ENCODE measurements around the gene RBM44. TPM values are rescaled to one million over a fixed set of nuclear protein-coding genes. Genes with fewer than 3 reads are reported as not detected.
"Not testable (repeated sequence)": the region's sequence is repeated elsewhere in the genome, so short reads cannot be mapped to it uniquely, and the experiment has no call there.

Gene RBM44
- total RNA-seq, 2 donors from 2014 or later = 0.45 to 3.2 TPM

DNA sequence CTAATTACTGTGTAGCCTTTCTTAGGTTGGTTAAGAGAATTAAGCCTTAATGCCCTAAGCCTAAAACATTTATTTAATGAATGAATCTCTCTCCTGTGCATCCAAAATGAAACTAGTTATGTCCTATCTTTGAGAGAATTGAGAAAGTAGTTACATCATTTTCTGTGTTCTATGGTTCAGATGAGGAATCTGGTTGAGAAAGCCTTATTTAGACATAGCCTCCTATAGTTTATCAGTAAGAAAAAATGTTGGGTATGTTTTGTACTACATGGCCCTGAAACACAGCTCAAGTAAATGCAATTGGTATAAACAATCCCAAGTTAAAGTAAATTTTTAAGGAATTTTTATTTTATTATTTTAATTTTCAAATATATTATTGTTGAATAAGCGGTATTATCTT, 35.0 kb downstream of the RBM44 start:
- Mint-ChIP-seq H3K27ac (no peak overlapping the region), H3K9me3 (no peaks in the 10 kb centered on the region), H3K4me3 (no peak overlapping the region), H3K27me3 (no peaks in the 10 kb centered on the region), H3K36me3 (no peaks in the 10 kb centered on the region), H3K4me1 (ENCODE audit: low read depth in 2 of 2) (no peaks in the 10 kb centered on the region)
- DNase-seq (ENCODE audit: low spot score) = no peak
- ATAC-seq = no peak

DNA sequence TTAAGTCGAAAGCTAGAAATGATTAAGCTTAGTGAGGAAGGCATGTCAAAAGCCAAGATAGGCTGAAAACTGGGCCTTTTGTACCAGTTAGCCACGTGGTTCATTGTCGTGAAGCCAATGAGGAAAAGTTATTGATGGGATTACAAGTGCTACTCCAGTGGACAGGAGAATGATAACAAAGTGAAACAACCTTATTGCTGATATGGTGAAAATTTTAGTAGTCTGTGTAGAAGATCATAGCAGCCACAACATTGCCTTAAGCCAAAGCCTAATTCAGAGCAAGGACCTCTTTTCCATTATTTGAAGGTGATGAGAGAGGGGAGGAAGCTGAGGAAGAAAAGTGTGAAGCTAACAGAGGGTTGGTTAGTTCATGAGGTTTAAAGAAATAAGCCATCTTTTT, 36.8 kb downstream of the RBM44 start:
- no peaks in the 10 kb centered on the region for H3K4me1 Mint-ChIP-seq (ENCODE audit: low read depth in 2 of 2)
- no peak overlapping the region for H3K27ac Mint-ChIP-seq
- H3K27me3 Mint-ChIP-seq = no peaks in the 10 kb centered on the region
- H3K36me3 Mint-ChIP-seq = no peaks in the 10 kb centered on the region
- H3K4me3 Mint-ChIP-seq = no peak overlapping the region
- no peak for ATAC-seq
- H3K9me3 Mint-ChIP-seq = no peaks in the 10 kb centered on the region
- no peak for DNase-seq (ENCODE audit: low spot score)

GRCh38 chr2:237841051-237841450, 42.5 kb downstream of the RBM44 start:
- Mint-ChIP-seq H3K27me3 (no peaks in the 10 kb centered on the region), H3K36me3 (no peaks in the 10 kb centered on the region), H3K4me1 (ENCODE audit: low read depth in 2 of 2) (no peaks in the 10 kb centered on the region), H3K27ac (no peak overlapping the region), H3K4me3 (no peak overlapping the region), H3K9me3 (peaks cover 3% of the 10 kb centered on the region)
- DNase-seq (ENCODE audit: low spot score) = no peak
- no peak for ATAC-seq

DNA sequence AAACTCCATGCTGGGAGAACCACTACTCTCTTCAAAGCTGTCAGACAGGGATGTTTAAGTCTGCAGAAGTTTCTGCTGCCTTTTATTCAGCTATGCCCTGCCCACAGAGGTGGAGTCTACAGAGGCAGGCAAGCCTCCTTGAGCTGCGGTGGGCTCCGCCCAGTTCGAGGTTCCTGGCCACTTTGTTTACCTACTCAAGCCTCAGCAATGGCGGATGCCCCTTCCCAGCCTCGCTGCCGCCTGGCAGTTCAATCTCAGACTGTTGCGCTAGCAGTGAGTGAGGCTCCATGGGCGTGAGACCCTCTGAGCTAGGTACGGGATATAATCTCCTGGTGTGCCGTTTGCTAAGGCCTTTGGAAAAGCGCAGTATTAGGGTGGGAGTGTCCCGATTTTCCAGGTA, 50.4 kb downstream of the RBM44 start:
- H3K27ac Mint-ChIP-seq; H3K4me1 Mint-ChIP-seq (ENCODE audit: low read depth in 2 of 2); ATAC-seq; H3K4me3 Mint-ChIP-seq; DNase-seq (ENCODE audit: low spot score); H3K36me3 Mint-ChIP-seq; H3K9me3 Mint-ChIP-seq: not testable (repeated sequence)
- peaks cover 0 to 14% of the 10 kb centered on the region in 2 donors for H3K27me3 Mint-ChIP-seq

DNA sequence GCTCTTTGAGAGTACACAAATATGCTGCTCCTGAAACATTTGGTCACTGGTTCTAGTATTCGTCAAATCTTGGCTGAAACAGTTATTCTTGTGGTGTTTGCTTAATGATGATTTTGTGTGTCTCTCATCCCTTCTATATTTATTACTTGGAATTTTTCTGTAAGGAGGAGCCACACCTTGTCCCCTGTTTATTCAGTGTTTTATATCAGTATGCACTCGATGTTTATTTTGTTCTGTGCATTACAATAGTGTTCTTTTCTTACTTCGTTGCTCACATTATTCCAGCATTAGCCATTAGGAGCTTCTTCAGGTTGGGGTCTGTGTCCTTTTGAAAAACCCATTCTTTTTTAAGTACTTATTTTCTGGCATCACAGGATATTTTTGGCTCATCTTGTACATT, 55.7 kb downstream of the RBM44 start:
- ATAC-seq = no peak
- no peaks in the 10 kb centered on the region for H3K36me3 Mint-ChIP-seq
- peaks cover 5 to 12% of the 10 kb centered on the region in 2 donors for H3K27me3 Mint-ChIP-seq
- no peak for DNase-seq (ENCODE audit: low spot score)
- H3K4me3 Mint-ChIP-seq = no peak overlapping the region
- H3K9me3 Mint-ChIP-seq = no peaks in the 10 kb centered on the region
- peaks cover 8 to 10% of the 10 kb centered on the region in 2 donors for H3K4me1 Mint-ChIP-seq (ENCODE audit: low read depth in 2 of 2)
- H3K27ac Mint-ChIP-seq = no peak overlapping the region

DNA sequence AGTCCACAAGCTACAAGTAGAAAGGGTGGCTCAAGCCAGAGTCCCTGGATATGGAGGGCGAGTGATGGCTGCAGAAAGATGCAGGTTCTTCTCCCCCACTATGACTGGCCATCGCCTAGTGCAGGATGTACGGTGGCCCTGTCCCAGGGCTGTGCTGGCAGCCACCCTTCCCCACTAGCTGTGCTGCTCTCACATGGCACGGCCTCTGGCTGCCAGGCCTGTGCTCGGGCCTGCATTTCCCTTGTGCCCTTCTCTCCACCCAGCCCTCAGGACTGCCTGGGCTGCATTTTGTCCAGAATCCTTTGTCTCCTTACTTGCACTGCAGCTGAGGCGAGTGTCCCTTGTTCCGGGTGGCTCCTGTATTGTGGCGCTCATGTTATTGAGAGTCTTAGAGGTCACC, 59.2 kb downstream of the RBM44 start:
- no peaks in the 10 kb centered on the region for H3K9me3 Mint-ChIP-seq
- H3K4me3 Mint-ChIP-seq = no peak overlapping the region
- H3K27ac Mint-ChIP-seq = no peak overlapping the region
- peaks cover 15% of the 10 kb centered on the region in 2 donors for H3K4me1 Mint-ChIP-seq (ENCODE audit: low read depth in 2 of 2)
- ATAC-seq = no peak
- no peaks in the 10 kb centered on the region for H3K36me3 Mint-ChIP-seq
- H3K27me3 Mint-ChIP-seq = peaks cover 7 to 10% of the 10 kb centered on the region in 2 donors
- no peak for DNase-seq (ENCODE audit: low spot score)

- no peaks in the 10 kb centered on the region for H3K36me3 Mint-ChIP-seq
- H3K9me3 Mint-ChIP-seq = no peaks in the 10 kb centered on the region
- peaks cover 7 to 10% of the 10 kb centered on the region in 2 donors for H3K27me3 Mint-ChIP-seq
- ATAC-seq (peak; percentile 75 to 85), DNase-seq (ENCODE audit: low spot score) (peak; percentile 83)
- H3K27ac Mint-ChIP-seq = no peak overlapping the region
- peak overlapping the region; percentile 67 for H3K4me3 Mint-ChIP-seq
- peaks cover 15% of the 10 kb centered on the region in 2 donors for H3K4me1 Mint-ChIP-seq (ENCODE audit: low read depth in 2 of 2)
These were observed 59.9 kb downstream of the RBM44 start for GRCh38 chr2:237858294-237859081.

- no peak for ATAC-seq
- Mint-ChIP-seq H3K27me3 (peaks cover 7 to 10% of the 10 kb centered on the region in 2 donors), H3K36me3 (no peaks in the 10 kb centered on the region), H3K9me3 (no peaks in the 10 kb centered on the region), H3K27ac (no peak overlapping the region), H3K4me3 (peak overlapping the region; percentile 67), H3K4me1 (ENCODE audit: low read depth in 2 of 2) (peaks cover 15% of the 10 kb centered on the region in 2 donors)
- no peak for DNase-seq (ENCODE audit: low spot score)
These were observed 60.5 kb downstream of the RBM44 start for GRCh38 chr2:237859082-237859433.

DNA sequence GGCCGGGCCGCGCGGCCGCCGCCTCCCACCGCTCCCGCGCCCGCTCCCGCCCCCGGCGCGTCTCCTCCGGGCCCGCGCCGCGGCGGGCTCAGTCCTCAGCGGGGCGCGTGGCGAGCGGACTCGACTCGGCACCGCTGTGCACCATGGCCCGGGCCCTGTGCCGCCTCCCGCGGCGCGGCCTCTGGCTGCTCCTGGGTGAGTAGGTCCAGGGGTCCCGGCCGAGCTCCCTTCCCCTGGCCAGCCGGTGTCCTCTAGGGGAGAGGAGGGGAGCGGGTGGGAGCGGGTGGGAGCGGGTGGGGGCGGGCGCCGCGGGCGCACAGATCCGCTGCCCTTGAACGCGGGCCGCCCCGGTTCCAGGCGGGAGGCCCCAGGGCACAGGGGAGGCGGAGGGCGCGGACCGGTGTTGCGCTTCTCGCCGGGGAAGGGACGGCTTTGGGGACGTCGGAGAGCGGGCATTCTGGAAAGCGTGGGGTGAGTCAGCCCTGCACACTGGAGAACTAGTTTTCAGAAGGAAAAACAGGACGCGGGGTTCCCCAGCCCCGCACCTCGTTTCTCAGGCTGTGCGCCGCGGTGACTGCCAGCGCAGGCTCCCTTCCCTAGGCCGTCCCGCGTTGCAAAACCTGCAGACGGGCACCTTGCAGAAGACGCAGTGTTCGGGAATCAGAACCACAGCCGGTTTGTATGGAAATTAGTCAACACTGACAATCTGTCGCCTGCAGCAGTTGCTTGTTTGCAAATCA, 61.1 kb downstream of the RBM44 start, which contains the start of gene RAMP1:
RAMP1 (plus strand) TSS at position 91 of the 740 bp plus-strand sequence; CDS start at position 144, 53 bp downstream.
- Mint-ChIP-seq H3K27me3 (peaks cover 7 to 10% of the 10 kb centered on the region in 2 donors), H3K36me3 (no peaks in the 10 kb centered on the region), H3K27ac (peak within 1 kb of the TSS in 1 of 2 donors; percentile 68), H3K9me3 (no peaks in the 10 kb centered on the region), H3K4me1 (ENCODE audit: low read depth in 2 of 2) (peaks cover 15 to 18% of the 10 kb centered on the region in 2 donors), H3K4me3 (peak within 1 kb of the TSS; percentile 67)
- no peak for DNase-seq (ENCODE audit: low spot score)
- peak; percentile 68 to 72 for ATAC-seq

GRCh38 chr2:237860273-237860935, 61.8 kb downstream of the RBM44 start:
- Mint-ChIP-seq H3K4me3 (peak overlapping the region; percentile 56), H3K9me3 (no peaks in the 10 kb centered on the region), H3K4me1 (ENCODE audit: low read depth in 2 of 2) (peaks cover 15 to 20% of the 10 kb centered on the region in 2 donors), H3K27ac (peak overlapping the region in 1 of 2 donors; percentile 68), H3K36me3 (no peaks in the 10 kb centered on the region), H3K27me3 (peaks cover 7 to 10% of the 10 kb centered on the region in 2 donors)
- no peak for DNase-seq (ENCODE audit: low spot score)
- no peak for ATAC-seq

DNA sequence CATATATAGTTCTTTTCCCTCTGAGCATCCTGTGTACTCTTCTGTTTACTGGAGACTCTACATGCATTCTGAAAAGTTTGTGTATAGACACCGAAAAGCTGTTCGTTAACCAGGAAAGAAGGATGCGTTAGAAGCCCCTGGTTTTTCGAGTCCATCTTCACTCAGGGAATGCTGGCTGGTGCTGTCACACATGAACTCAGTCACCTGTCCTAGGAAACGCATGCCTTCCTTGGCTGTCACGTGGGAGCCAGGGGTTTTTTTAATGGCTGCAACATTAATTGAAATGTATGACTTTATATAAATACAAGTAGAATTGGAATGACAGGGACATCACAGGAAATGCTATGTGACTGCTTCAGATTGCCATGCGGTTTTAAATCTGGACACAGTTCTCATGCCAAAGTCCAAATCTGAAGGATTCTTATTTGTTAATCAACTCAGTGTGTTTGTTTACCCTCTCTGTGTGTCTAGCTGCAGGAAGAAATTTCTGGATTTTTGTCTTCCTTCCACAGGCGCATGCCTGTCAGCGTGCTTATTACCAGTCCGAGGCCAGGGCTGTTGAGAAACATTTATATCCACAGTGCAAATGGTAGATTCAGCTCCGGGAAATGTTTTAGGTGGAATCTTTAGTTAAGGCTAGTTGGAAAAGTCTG, 63.4 kb downstream of the RBM44 start:
- no peaks in the 10 kb centered on the region for H3K36me3 Mint-ChIP-seq
- DNase-seq (ENCODE audit: low spot score) = no peak
- no peak overlapping the region for H3K27ac Mint-ChIP-seq

GRCh38 chr2:237862528-237862895, 63.9 kb downstream of the RBM44 start:
- Mint-ChIP-seq H3K4me3 (no peak overlapping the region), H3K36me3 (no peaks in the 10 kb centered on the region), H3K27ac (no peak overlapping the region), H3K9me3 (no peaks in the 10 kb centered on the region), H3K4me1 (ENCODE audit: low read depth in 2 of 2) (peaks cover 15 to 20% of the 10 kb centered on the region in 2 donors), H3K27me3 (peaks cover 2 to 10% of the 10 kb centered on the region in 2 donors)
- DNase-seq (ENCODE audit: low spot score) (peak; percentile 61), ATAC-seq (no peak)

More for the DNA sequence above, 63.4 kb downstream of the RBM44 start:
- H3K4me1 Mint-ChIP-seq (ENCODE audit: low read depth in 2 of 2) = peaks cover 15 to 20% of the 10 kb centered on the region in 2 donors
- peaks cover 5 to 10% of the 10 kb centered on the region in 2 donors for H3K27me3 Mint-ChIP-seq
- H3K9me3 Mint-ChIP-seq = no peaks in the 10 kb centered on the region
- no peak for ATAC-seq
- H3K4me3 Mint-ChIP-seq = no peak overlapping the region

- peak; percentile 49 for DNase-seq (ENCODE audit: low spot score)
- Mint-ChIP-seq H3K27ac (no peak overlapping the region), H3K9me3 (no peaks in the 10 kb centered on the region), H3K4me3 (no peak overlapping the region), H3K27me3 (peaks cover 2 to 10% of the 10 kb centered on the region in 2 donors), H3K4me1 (ENCODE audit: low read depth in 2 of 2) (peaks cover 15 to 20% of the 10 kb centered on the region in 2 donors), H3K36me3 (no peaks in the 10 kb centered on the region)
- no peak for ATAC-seq
These were observed 64.5 kb downstream of the RBM44 start for GRCh38 chr2:237863102-237863511.
